Tibial nerve (tissue), 4 donors: Measurements from ENCODE around the gene TEX35.

Experiments
- CTCF ChIP-seq, 5 experiments: fragments of 200-600 bp in 3 of 5; fragments of 450-650 bp in 2 of 5; sonication (generic) in 3 of 5; IDR thresholded peaks; one replicate each; pipeline ENCODE4 v1.5.1; 2016 to 2019; ENCODE audit warnings: antibody characterized with exemption in 5 of 5, mild to moderate bottlenecking in 3 of 5, moderate library complexity in 2 of 5
- EP300 ChIP-seq, 2 donors: sonication (generic); formaldehyde crosslinking; IDR thresholded peaks; one replicate each; pipeline ENCODE4 v1.6.1; 2017; ENCODE audit warnings: antibody characterized with exemption in 2 of 2, mild to moderate bottlenecking in 1 of 2
- POLR2A ChIP-seq, 2 donors: fragments of 450-650 bp; IDR thresholded peaks; one replicate each; pipeline ENCODE4 v1.6.1; 2017; ENCODE audit warnings: antibody characterized with exemption in 2 of 2, mild to moderate bottlenecking in 2 of 2, moderate library complexity in 2 of 2

GRCh38 chr1:178529364-178530036 lies 16.6 kb downstream of the TEX35 start:
- no peak for TF ChIP-seq CTCF (IDR thresholded peaks at IDR 0.05)
- TF ChIP-seq EP300 (IDR thresholded peaks at IDR 0.05) = no peak
- no peak for TF ChIP-seq POLR2A (IDR thresholded peaks at IDR 0.05)
